Measurements from ENCODE around the gene SCMH1. TPM values are rescaled to one million over a fixed set of nuclear protein-coding genes. Genes with fewer than 3 reads are reported as not detected.

The SCMH1 gene
- total and polyA plus RNA-seq, 2 experiments from 2014 or later = 48.1 to 52.3 TPM

DNA sequence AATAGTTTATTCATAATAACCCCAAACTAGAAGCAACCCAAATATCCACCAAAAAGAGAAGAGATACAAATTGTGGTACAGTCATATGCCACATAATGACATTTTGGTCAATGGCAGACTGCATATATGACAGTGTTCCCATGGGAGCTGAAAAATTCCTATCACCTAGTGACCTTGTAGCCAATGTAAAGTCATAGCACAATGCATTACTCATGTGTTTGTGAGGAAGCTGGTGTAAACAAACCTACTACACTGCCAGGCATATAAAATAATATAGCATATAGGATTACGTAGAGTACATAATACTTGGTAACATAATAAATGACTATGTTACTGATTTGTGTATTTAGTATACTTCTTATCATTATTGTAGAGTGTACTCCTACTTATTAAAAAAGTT, 191.1 kb downstream of the SCMH1 start:
- no peaks in the 10 kb centered on the region for H3K36me3 ChIP-seq (replicated peaks; ENCODE audit: insufficient read depth, low read depth)

DNA sequence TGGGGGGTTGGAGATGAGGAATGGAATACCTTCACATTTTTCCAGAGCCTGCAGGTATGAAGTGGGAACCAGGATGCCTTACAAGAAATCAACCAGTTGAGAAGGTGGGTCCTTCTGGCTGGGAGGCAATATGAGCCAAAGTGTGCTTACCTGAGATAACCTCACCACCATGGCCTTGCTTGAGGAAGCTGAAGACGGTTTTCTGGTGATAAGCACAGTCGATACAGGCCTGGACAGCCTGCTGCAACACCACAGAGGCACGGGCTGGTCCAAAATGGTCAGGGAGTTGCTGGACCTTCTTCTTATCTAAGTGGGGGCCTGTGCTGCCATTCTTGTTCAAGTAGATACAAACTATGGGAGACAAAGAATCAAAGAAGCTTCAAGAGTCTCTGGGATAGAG, 193.6 kb downstream of the SCMH1 start:
- DNase-seq (ENCODE audit: low spot score) = no peak
- no peaks in the 10 kb centered on the region for H3K4me1 ChIP-seq (ENCODE audit: insufficient read depth)
- H3K27me3 ChIP-seq = no peaks in the 10 kb centered on the region
- WGBS (ENCODE audit: low lambda C conversion rate, missing lambda C conversion rate) = 97% methylated on average over 3 of the region's 3 CpGs
- no peaks in the 10 kb centered on the region for H4K20me1 ChIP-seq (ENCODE audit: insufficient read depth, poor library complexity, severe bottlenecking)
- no peak overlapping the region for H3K4me2 ChIP-seq
- H2AFZ ChIP-seq = no peak overlapping the region
- no peaks in the 10 kb centered on the region for H3K9me3 ChIP-seq (ENCODE audit: low read depth)
- TF ChIP-seq EZH2 (IDR thresholded peaks at IDR 0.05; ENCODE audit: borderline replicate concordance) = no peak
- TF ChIP-seq, protein P1, sequence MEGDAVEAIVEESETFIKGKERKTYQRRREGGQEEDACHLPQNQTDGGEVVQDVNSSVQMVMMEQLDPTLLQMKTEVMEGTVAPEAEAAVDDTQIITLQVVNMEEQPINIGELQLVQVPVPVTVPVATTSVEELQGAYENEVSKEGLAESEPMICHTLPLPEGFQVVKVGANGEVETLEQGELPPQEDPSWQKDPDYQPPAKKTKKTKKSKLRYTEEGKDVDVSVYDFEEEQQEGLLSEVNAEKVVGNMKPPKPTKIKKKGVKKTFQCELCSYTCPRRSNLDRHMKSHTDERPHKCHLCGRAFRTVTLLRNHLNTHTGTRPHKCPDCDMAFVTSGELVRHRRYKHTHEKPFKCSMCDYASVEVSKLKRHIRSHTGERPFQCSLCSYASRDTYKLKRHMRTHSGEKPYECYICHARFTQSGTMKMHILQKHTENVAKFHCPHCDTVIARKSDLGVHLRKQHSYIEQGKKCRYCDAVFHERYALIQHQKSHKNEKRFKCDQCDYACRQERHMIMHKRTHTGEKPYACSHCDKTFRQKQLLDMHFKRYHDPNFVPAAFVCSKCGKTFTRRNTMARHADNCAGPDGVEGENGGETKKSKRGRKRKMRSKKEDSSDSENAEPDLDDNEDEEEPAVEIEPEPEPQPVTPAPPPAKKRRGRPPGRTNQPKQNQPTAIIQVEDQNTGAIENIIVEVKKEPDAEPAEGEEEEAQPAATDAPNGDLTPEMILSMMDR (IDR thresholded peaks at IDR 0.05; ENCODE audit: poor library complexity) = no peak
- no peak for TF ChIP-seq EZH2phosphoT487 (IDR thresholded peaks at IDR 0.05; ENCODE audit: low read depth, severe bottlenecking, unreplicated experiment)
- no peak overlapping the region for H3K27ac ChIP-seq
- no peaks in the 10 kb centered on the region for H3K36me3 ChIP-seq (replicated peaks; ENCODE audit: insufficient read depth, low read depth)
- no peak overlapping the region for H3K4me3 ChIP-seq
- no peaks in the 10 kb centered on the region for H3K79me2 ChIP-seq
- no peaks in the 10 kb centered on the region for H3K9me2 ChIP-seq (replicated peaks; ENCODE audit: insufficient read depth)

More for the DNA sequence above, 191.1 kb downstream of the SCMH1 start:
- Histone ChIP-seq H4K20me1 (ENCODE audit: insufficient read depth, poor library complexity, severe bottlenecking) (no peaks in the 10 kb centered on the region), H3K9me2 (replicated peaks; ENCODE audit: insufficient read depth) (no peaks in the 10 kb centered on the region), H2AFZ (no peak overlapping the region), H3K27ac (no peak overlapping the region), H3K4me1 (ENCODE audit: insufficient read depth) (no peaks in the 10 kb centered on the region), H3K79me2 (no peaks in the 10 kb centered on the region), H3K4me2 (no peak overlapping the region), H3K9me3 (ENCODE audit: low read depth) (no peaks in the 10 kb centered on the region), H3K4me3 (no peak overlapping the region), H3K27me3 (no peaks in the 10 kb centered on the region)
- no peak for TF ChIP-seq EZH2 (IDR thresholded peaks at IDR 0.05; ENCODE audit: borderline replicate concordance)
- TF ChIP-seq, protein P1 (IDR thresholded peaks at IDR 0.05; ENCODE audit: poor library complexity) = no peak
- TF ChIP-seq EZH2phosphoT487 (IDR thresholded peaks at IDR 0.05; ENCODE audit: low read depth, severe bottlenecking, unreplicated experiment) = no peak
- WGBS (ENCODE audit: low lambda C conversion rate, missing lambda C conversion rate) = 85% methylated on average over 1 of the region's 1 CpG
- DNase-seq (ENCODE audit: low spot score) = no peak

DNA sequence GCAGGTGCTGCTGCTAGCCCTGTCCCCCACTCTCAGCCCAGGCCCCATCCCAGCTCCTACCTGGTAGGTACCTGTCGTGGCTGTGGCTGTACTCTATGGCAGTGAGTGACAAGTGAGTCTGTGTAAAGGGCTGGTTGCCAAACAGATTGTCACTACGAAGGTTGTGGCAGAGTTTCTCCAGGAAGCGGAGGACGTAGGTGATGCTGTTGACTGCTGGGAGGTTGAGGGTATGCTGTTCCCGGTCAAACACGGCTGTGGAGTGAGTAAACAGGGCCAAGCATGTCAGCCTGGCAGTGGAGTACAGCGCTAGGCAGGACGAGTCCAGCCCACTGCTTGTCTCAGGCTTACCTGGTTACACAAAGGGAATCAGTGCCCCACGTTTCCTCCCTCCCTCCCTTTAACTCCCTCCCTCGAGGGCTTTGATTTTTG, 195.7 kb downstream of the SCMH1 start:
- H3K79me2 ChIP-seq = no peaks in the 10 kb centered on the region
- no peak overlapping the region for H3K4me3 ChIP-seq
- DNase-seq (ENCODE audit: low spot score) = no peak
- H3K9me3 ChIP-seq (ENCODE audit: low read depth) = no peaks in the 10 kb centered on the region
- no peaks in the 10 kb centered on the region for H3K9me2 ChIP-seq (replicated peaks; ENCODE audit: insufficient read depth)
- H3K36me3 ChIP-seq (replicated peaks; ENCODE audit: insufficient read depth, low read depth) = no peaks in the 10 kb centered on the region
- no peaks in the 10 kb centered on the region for H4K20me1 ChIP-seq (ENCODE audit: insufficient read depth, poor library complexity, severe bottlenecking)
- H3K4me1 ChIP-seq (ENCODE audit: insufficient read depth) = no peaks in the 10 kb centered on the region
- H3K27me3 ChIP-seq = no peaks in the 10 kb centered on the region
- WGBS (ENCODE audit: low lambda C conversion rate, missing lambda C conversion rate) = 75% methylated on average over 10 of the region's 10 CpGs
- TF ChIP-seq EZH2 (IDR thresholded peaks at IDR 0.05; ENCODE audit: borderline replicate concordance) = no peak
- TF ChIP-seq EZH2phosphoT487 (IDR thresholded peaks at IDR 0.05; ENCODE audit: low read depth, severe bottlenecking, unreplicated experiment) = no peak
- TF ChIP-seq, protein P1 (IDR thresholded peaks at IDR 0.05; ENCODE audit: poor library complexity) = no peak
- no peak overlapping the region for H2AFZ ChIP-seq
- H3K27ac ChIP-seq = no peak overlapping the region
- H3K4me2 ChIP-seq = no peak overlapping the region

DNA sequence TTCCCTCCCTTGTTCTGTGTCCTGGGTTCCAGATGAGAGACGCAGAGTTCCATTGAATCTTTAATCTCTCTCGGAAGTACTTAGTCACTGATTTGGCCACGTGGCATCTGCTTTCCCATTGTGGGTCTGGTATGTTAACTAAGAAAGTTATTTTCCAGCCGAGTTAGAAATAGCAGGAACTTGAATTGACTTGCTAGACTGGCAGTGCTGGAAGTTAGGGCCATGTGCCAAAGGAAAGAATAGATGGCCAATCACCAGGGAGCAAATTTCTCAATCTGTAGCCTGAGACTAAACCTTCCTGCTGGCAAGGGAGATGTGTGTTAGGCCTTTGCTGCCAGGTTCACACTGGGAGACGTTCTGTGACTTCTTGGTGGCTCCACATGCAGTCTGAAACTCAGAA, 196.4 kb downstream of the SCMH1 start:
- no peak for TF ChIP-seq EZH2 (IDR thresholded peaks at IDR 0.05; ENCODE audit: borderline replicate concordance)
- TF ChIP-seq, protein P1 (IDR thresholded peaks at IDR 0.05; ENCODE audit: poor library complexity) = no peak
- TF ChIP-seq EZH2phosphoT487 (IDR thresholded peaks at IDR 0.05; ENCODE audit: low read depth, severe bottlenecking, unreplicated experiment) = no peak
- DNase-seq (ENCODE audit: low spot score) = no peak
- Histone ChIP-seq H3K79me2 (no peaks in the 10 kb centered on the region), H2AFZ (no peak overlapping the region), H3K27me3 (no peaks in the 10 kb centered on the region), H4K20me1 (ENCODE audit: insufficient read depth, poor library complexity, severe bottlenecking) (no peaks in the 10 kb centered on the region), H3K4me2 (no peak overlapping the region), H3K27ac (no peak overlapping the region), H3K4me3 (no peak overlapping the region), H3K9me2 (replicated peaks; ENCODE audit: insufficient read depth) (no peaks in the 10 kb centered on the region), H3K36me3 (replicated peaks; ENCODE audit: insufficient read depth, low read depth) (no peaks in the 10 kb centered on the region), H3K9me3 (ENCODE audit: low read depth) (no peaks in the 10 kb centered on the region), H3K4me1 (ENCODE audit: insufficient read depth) (no peaks in the 10 kb centered on the region)
- WGBS (ENCODE audit: low lambda C conversion rate, missing lambda C conversion rate) = 87% methylated on average over 5 of the region's 5 CpGs

All from hepatocyte (in vitro differentiated cells).